ENCODE data around the gene PINLYP. TPM values are rescaled to one million over a fixed set of nuclear protein-coding genes. Genes with fewer than 3 reads are reported as not detected.
A peak's percentile ranks its signal among the peaks of the same experiment; 100 is the strongest.
"Not testable (repeated sequence)": the region's sequence is repeated elsewhere in the genome, so short reads cannot be mapped to it uniquely, and the experiment has no call there.

PINLYP gene
- total RNA-seq, 6 experiments from 2014 or later = 0.58 to 1.5 (median 0.81) TPM; not detected in 1

GRCh38 chr19:43581467-43581866 lies 5.9 kb downstream of the PINLYP start:
- TF ChIP-seq CTCF (IDR thresholded peaks at IDR 0.05) = no peak
- no peak for TF ChIP-seq POLR2A (IDR thresholded peaks at IDR 0.05)
- no peaks in the 10 kb centered on the region for H3K27me3 ChIP-seq
- H3K9me3 ChIP-seq = no peaks in the 10 kb centered on the region
- 49% methylated on average over 6 of the region's 7 CpGs for WGBS (ENCODE audit: insufficient coverage, low coverage, low lambda C conversion rate, missing lambda C conversion rate)
- DNase-seq (no peak), ATAC-seq (no peak)
- intact Hi-C loops (cut with DNase I) = no loop called here
- H3K4me1 ChIP-seq = peaks cover 0 to 12% (median 4%) of the 10 kb centered on the region in 4 donors
- no peak overlapping the region for H3K27ac ChIP-seq
- H3K4me3 ChIP-seq = no peak overlapping the region
- H3K36me3 ChIP-seq = no peaks in the 10 kb centered on the region

- Histone ChIP-seq H3K9me3 (no peaks in the 10 kb centered on the region), H3K4me3 (no peak overlapping the region), H3K4me1 (peaks cover 0 to 12% (median 4%) of the 10 kb centered on the region in 4 donors), H3K27me3 (no peaks in the 10 kb centered on the region), H3K27ac (no peak overlapping the region), H3K36me3 (no peaks in the 10 kb centered on the region)
- no peak for ATAC-seq
- intact Hi-C loops (cut with DNase I) = no loop called here
- 67% methylated on average over 1 of the region's 2 CpGs for WGBS (ENCODE audit: insufficient coverage, low coverage, low lambda C conversion rate, missing lambda C conversion rate)
- TF ChIP-seq CTCF (IDR thresholded peaks at IDR 0.05) (no peak), POLR2A (IDR thresholded peaks at IDR 0.05) (no peak)
- DNase-seq = no peak
These were observed 6.9 kb downstream of the PINLYP start for GRCh38 chr19:43582495-43582894.

- DNase-seq (peak in 1 of 3 donors; percentile 56), ATAC-seq (peak; percentile 54 to 88 (median 74))
- H3K4me3 ChIP-seq = no peak overlapping the region
- 33% methylated on average over 1 of the region's 1 CpG for WGBS (ENCODE audit: insufficient coverage, low coverage, low lambda C conversion rate, missing lambda C conversion rate)
- H3K27ac ChIP-seq = peak overlapping the region in 1 of 3 donors; percentile 40
- H3K27me3 ChIP-seq = no peaks in the 10 kb centered on the region
- H3K4me1 ChIP-seq = peaks cover 0 to 12% (median 4%) of the 10 kb centered on the region in 4 donors
- intact Hi-C loops (cut with DNase I) = no loop called here
- no peaks in the 10 kb centered on the region for H3K9me3 ChIP-seq
- H3K36me3 ChIP-seq = no peaks in the 10 kb centered on the region
- no peak for TF ChIP-seq CTCF (IDR thresholded peaks at IDR 0.05)
- no peak for TF ChIP-seq POLR2A (IDR thresholded peaks at IDR 0.05)
These were observed 8.9 kb downstream of the PINLYP start for GRCh38 chr19:43584484-43584883.

GRCh38 chr19:43586346-43586745 lies 10.7 kb downstream of the PINLYP start:
- intact Hi-C loops (cut with DNase I) = no loop called here
- Histone ChIP-seq H3K4me1 (peaks cover 0 to 12% (median 4%) of the 10 kb centered on the region in 4 donors), H3K36me3 (peaks cover 0 to 4% (median 0%) of the 10 kb centered on the region in 4 donors), H3K9me3 (no peaks in the 10 kb centered on the region), H3K27me3 (no peaks in the 10 kb centered on the region), H3K4me3 (no peak overlapping the region), H3K27ac (no peak overlapping the region)
- DNase-seq (no peak), ATAC-seq (no peak)
- no peak for TF ChIP-seq CTCF (IDR thresholded peaks at IDR 0.05)
- TF ChIP-seq POLR2A (IDR thresholded peaks at IDR 0.05) = no peak
- 81% methylated on average over 2 of the region's 2 CpGs for WGBS (ENCODE audit: insufficient coverage, low coverage, low lambda C conversion rate, missing lambda C conversion rate)

GRCh38 chr19:43587029-43587428 lies 11.4 kb downstream of the PINLYP start:
- H3K9me3 ChIP-seq; H3K27me3 ChIP-seq; H3K4me3 ChIP-seq; H3K36me3 ChIP-seq; intact Hi-C loops (cut with DNase I); DNase-seq; H3K27ac ChIP-seq; ATAC-seq: not testable (repeated sequence)
- peaks cover 0 to 12% (median 4%) of the 10 kb centered on the region in 4 donors for H3K4me1 ChIP-seq
- no CpG with 5 or more reads among the region's 3 CpGs for WGBS (ENCODE audit: insufficient coverage, low coverage, low lambda C conversion rate, missing lambda C conversion rate)

Measured in right lobe of liver (tissue), 6 donors.